Measurements from ENCODE around the gene TTBK2. TPM values are rescaled to one million over a fixed set of nuclear protein-coding genes. Genes with fewer than 3 reads are reported as not detected.

Gene TTBK2
- total RNA-seq, 1 donor from 2014 or later, result 47.8 TPM

- Mint-ChIP-seq H3K4me3 (ENCODE audit: unreplicated experiment) (no peak overlapping the region), H3K27me3 (ENCODE audit: unreplicated experiment) (peaks cover 5% of the 10 kb centered on the region), H3K27ac (ENCODE audit: unreplicated experiment) (no peak overlapping the region), H3K4me1 (ENCODE audit: low read depth, unreplicated experiment) (peaks cover 28% of the 10 kb centered on the region), H3K9me3 (ENCODE audit: unreplicated experiment) (peaks cover 6% of the 10 kb centered on the region), H3K36me3 (ENCODE audit: unreplicated experiment) (no peaks in the 10 kb centered on the region)
- DNase-seq, result no peak
- TF ChIP-seq, protein P1, sequence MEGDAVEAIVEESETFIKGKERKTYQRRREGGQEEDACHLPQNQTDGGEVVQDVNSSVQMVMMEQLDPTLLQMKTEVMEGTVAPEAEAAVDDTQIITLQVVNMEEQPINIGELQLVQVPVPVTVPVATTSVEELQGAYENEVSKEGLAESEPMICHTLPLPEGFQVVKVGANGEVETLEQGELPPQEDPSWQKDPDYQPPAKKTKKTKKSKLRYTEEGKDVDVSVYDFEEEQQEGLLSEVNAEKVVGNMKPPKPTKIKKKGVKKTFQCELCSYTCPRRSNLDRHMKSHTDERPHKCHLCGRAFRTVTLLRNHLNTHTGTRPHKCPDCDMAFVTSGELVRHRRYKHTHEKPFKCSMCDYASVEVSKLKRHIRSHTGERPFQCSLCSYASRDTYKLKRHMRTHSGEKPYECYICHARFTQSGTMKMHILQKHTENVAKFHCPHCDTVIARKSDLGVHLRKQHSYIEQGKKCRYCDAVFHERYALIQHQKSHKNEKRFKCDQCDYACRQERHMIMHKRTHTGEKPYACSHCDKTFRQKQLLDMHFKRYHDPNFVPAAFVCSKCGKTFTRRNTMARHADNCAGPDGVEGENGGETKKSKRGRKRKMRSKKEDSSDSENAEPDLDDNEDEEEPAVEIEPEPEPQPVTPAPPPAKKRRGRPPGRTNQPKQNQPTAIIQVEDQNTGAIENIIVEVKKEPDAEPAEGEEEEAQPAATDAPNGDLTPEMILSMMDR (IDR thresholded peaks at IDR 0.05; ENCODE audit: partially characterized antibody, unreplicated experiment), result no peak
Observed at GRCh38 chr15:42742149-42742548, 178.4 kb downstream of the TTBK2 start.

- peaks cover 28% of the 10 kb centered on the region for H3K4me1 Mint-ChIP-seq (ENCODE audit: low read depth, unreplicated experiment)
- H3K27ac Mint-ChIP-seq (ENCODE audit: unreplicated experiment), result no peak overlapping the region
- H3K36me3 Mint-ChIP-seq (ENCODE audit: unreplicated experiment), result no peaks in the 10 kb centered on the region
- no peak for DNase-seq
- H3K27me3 Mint-ChIP-seq (ENCODE audit: unreplicated experiment), result peaks cover 5% of the 10 kb centered on the region
- peaks cover 5% of the 10 kb centered on the region for H3K9me3 Mint-ChIP-seq (ENCODE audit: unreplicated experiment)
- no peak overlapping the region for H3K4me3 Mint-ChIP-seq (ENCODE audit: unreplicated experiment)
- TF ChIP-seq, protein P1 (IDR thresholded peaks at IDR 0.05; ENCODE audit: partially characterized antibody, unreplicated experiment), result no peak
Observed at GRCh38 chr15:42741710-42742109, 178.9 kb downstream of the TTBK2 start.

GRCh38 chr15:42737529-42738328 is 182.8 kb downstream of the TTBK2 start:
- Mint-ChIP-seq H3K27ac (ENCODE audit: unreplicated experiment) (peak overlapping the region; percentile 77), H3K9me3 (ENCODE audit: unreplicated experiment) (peaks cover 9% of the 10 kb centered on the region), H3K36me3 (ENCODE audit: unreplicated experiment) (no peaks in the 10 kb centered on the region), H3K4me3 (ENCODE audit: unreplicated experiment) (peak overlapping the region; percentile 79), H3K4me1 (ENCODE audit: low read depth, unreplicated experiment) (peaks cover 23% of the 10 kb centered on the region), H3K27me3 (ENCODE audit: unreplicated experiment) (peaks cover 11% of the 10 kb centered on the region)
- DNase-seq, result no peak
- TF ChIP-seq, protein P1 (IDR thresholded peaks at IDR 0.05; ENCODE audit: partially characterized antibody, unreplicated experiment), result no peak

- peak within 1 kb of the TSS; percentile 88 for H3K4me3 Mint-ChIP-seq (ENCODE audit: unreplicated experiment)
- H3K36me3 Mint-ChIP-seq (ENCODE audit: unreplicated experiment), result no peaks in the 10 kb centered on the region
- H3K4me1 Mint-ChIP-seq (ENCODE audit: low read depth, unreplicated experiment), result peaks cover 17% of the 10 kb centered on the region
- peak; percentile 95 for DNase-seq
- TF ChIP-seq, protein P1 (IDR thresholded peaks at IDR 0.05; ENCODE audit: partially characterized antibody, unreplicated experiment), result no peak
- H3K27ac Mint-ChIP-seq (ENCODE audit: unreplicated experiment), result peak within 1 kb of the TSS; percentile 77
- H3K9me3 Mint-ChIP-seq (ENCODE audit: unreplicated experiment), result peaks cover 11% of the 10 kb centered on the region
- H3K27me3 Mint-ChIP-seq (ENCODE audit: unreplicated experiment), result peaks cover 11% of the 10 kb centered on the region
Observed at GRCh38 chr15:42736793-42737528, 183.6 kb downstream of the TTBK2 start, which contains the start of gene CDAN1. Gene CDAN1 (minus strand): TSS chr15:42737128. CDS start chr15:42737102, 26 bp downstream.

Measured in glutamatergic neuron (in vitro differentiated cells).